SK-N-SH treated with all-trans-retinoic acid at 6 μM for 48 hours (cell line): ENCODE results near the gene ZNF330.

ENCODE experiments used
- ARNTL ChIP-seq: fragments of 450-650 bp; formaldehyde crosslinking; IDR thresholded peaks from 2 replicates; pipeline ENCODE4 v1.5.0; 2020; ENCODE audit warnings: low read depth, mild to moderate bottlenecking, moderate library complexity, borderline replicate concordance
- BACH2 ChIP-seq: fragments of 250-450 bp; sonication (Bioruptor Pico); IDR thresholded peaks from 2 replicates; pipeline ENCODE4 v1.9.0; 2021; ENCODE audit warnings: mild to moderate bottlenecking, borderline replicate concordance
- CREB5 ChIP-seq: fragments of 250-450 bp; sonication (Bioruptor Pico); IDR thresholded peaks from 2 replicates; pipeline ENCODE4 v1.5.1; 2020; ENCODE audit warnings: low read depth, mild to moderate bottlenecking, moderate library complexity
- OSR1 ChIP-seq: fragments of 250-450 bp; sonication (Bioruptor Pico); IDR thresholded peaks from 2 replicates; pipeline ENCODE4 v1.8.0; 2022; ENCODE audit warnings: moderate library complexity, mild to moderate bottlenecking, inconsistent platforms
- PATZ1 ChIP-seq: fragments of 250-450 bp; sonication (Bioruptor Pico); IDR thresholded peaks from 2 replicates; pipeline ENCODE4 v1.8.0; 2020; ENCODE audit warnings: mild to moderate bottlenecking, moderate library complexity, borderline replicate concordance
- TOX ChIP-seq: fragments of 250-450 bp; sonication (Bioruptor Pico); IDR thresholded peaks from 2 replicates; pipeline ENCODE4 v1.8.0; 2021; ENCODE audit warnings: mild to moderate bottlenecking, moderate library complexity, borderline replicate concordance
- TSHZ2 ChIP-seq: fragments of 250-450 bp; sonication (Bioruptor Pico); IDR thresholded peaks from 2 replicates; pipeline ENCODE4 v1.5.0; 2020; ENCODE audit warnings: mild to moderate bottlenecking, moderate library complexity
- ZFP3 ChIP-seq: fragments of 250-450 bp; sonication (Bioruptor Pico); IDR thresholded peaks from 2 replicates; pipeline ENCODE4 v1.5.0; 2020; ENCODE audit warnings: mild to moderate bottlenecking, moderate library complexity
- ZFP30 ChIP-seq: fragments of 450-650 bp; formaldehyde crosslinking; IDR thresholded peaks from 2 replicates; pipeline ENCODE4 v1.5.0; 2022; ENCODE audit warnings: mild to moderate bottlenecking, moderate library complexity
- TF ChIP-seq, protein P1 (sequence below): fragments of 250-450 bp; sonication (Bioruptor Pico); IDR thresholded peaks from 2 replicates; pipeline ENCODE4 v1.5.1; 2021; ENCODE audit warnings: mild to moderate bottlenecking, moderate library complexity

- no peak for TF ChIP-seq BACH2 (CRISPR knock-in tag)
- TF ChIP-seq TSHZ2 = no peak
- no peak for TF ChIP-seq ZFP30 (CRISPR knock-in tag)
- no peak for TF ChIP-seq TOX
- TF ChIP-seq, protein P1, sequence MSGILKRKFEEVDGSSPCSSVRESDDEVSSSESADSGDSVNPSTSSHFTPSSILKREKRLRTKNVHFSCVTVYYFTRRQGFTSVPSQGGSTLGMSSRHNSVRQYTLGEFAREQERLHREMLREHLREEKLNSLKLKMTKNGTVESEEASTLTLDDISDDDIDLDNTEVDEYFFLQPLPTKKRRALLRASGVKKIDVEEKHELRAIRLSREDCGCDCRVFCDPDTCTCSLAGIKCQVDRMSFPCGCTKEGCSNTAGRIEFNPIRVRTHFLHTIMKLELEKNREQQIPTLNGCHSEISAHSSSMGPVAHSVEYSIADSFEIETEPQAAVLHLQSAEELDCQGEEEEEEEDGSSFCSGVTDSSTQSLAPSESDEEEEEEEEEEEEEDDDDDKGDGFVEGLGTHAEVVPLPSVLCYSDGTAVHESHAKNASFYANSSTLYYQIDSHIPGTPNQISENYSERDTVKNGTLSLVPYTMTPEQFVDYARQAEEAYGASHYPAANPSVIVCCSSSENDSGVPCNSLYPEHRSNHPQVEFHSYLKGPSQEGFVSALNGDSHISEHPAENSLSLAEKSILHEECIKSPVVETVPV (CRISPR knock-in tag) = no peak
- no peak for TF ChIP-seq ARNTL (CRISPR knock-in tag)
- TF ChIP-seq OSR1 (CRISPR knock-in tag) = no peak
- TF ChIP-seq CREB5 (CRISPR knock-in tag) = no peak
- no peak for TF ChIP-seq ZFP3 (CRISPR knock-in tag)
- TF ChIP-seq PATZ1 (CRISPR knock-in tag) = no peak
Observed at GRCh38 chr4:141240671-141241070, 20.0 kb downstream of the ZNF330 start.
